Liver (tissue), 3 donors: ENCODE measurements around the gene SOSTDC1.

Experiments used
- ATF3 ChIP-seq: IDR thresholded peaks from 2 replicates; pipeline ENCODE4 v1.6.1; 2016; ENCODE audit warnings: antibody characterized with exemption
- CTCF ChIP-seq: fragments of 150-350 bp; IDR thresholded peaks from 2 replicates; pipeline ENCODE4 v1.5.1; 2017; ENCODE audit warnings: improper control_type of control experiment, low read depth, low read length; ENCODE audit not compliant: missing input control
- FOXA1 ChIP-seq: IDR thresholded peaks from 2 replicates; pipeline ENCODE4 v1.6.1; 2016; ENCODE audit warnings: antibody characterized with exemption
- JUND ChIP-seq, 2 donors: IDR thresholded peaks; 2 replicates each; pipeline ENCODE4 v1.6.1; 2016; ENCODE audit warnings: antibody characterized with exemption in 2 of 2
- TAF1 ChIP-seq: conservative IDR thresholded peaks from 2 replicates; pipeline ENCODE4 v1.6.1; 2016; ENCODE audit warnings: antibody characterized with exemption, mild to moderate bottlenecking
- ZBTB33 ChIP-seq: IDR thresholded peaks from 2 replicates; pipeline ENCODE4 v1.6.1; 2016; ENCODE audit warnings: antibody characterized with exemption
- donor health status: healthy.
- donor health status: healthy.

GRCh38 chr7:16494955-16495719, 29.6 kb upstream of the SOSTDC1 start:
- TF ChIP-seq CTCF = no peak
- TF ChIP-seq FOXA1 = no peak
- no peak for TF ChIP-seq ATF3
- no peak for TF ChIP-seq ZBTB33
- TF ChIP-seq TAF1 = no peak
- no peak for TF ChIP-seq JUND (IDR thresholded peaks at IDR 0.05)
